T-helper 1 cell treated with Interleukin-12 subunit alpha and Interleukin-12 subunit beta and Interleukin-4 antibody, amounts not matched to agents 30 ng/mL and 1 ng/mL, for 36 hours (primary cell): ENCODE measurements around the gene MAML2. TPM values are rescaled to one million over a fixed set of nuclear protein-coding genes. Genes with fewer than 3 reads are reported as not detected.

ENCODE experiments used
- intact Hi-C: fragments of 100-400 bp; cut with micrococcal nuclease; formaldehyde crosslinking; loops from one replicate; pipeline ENCODE4 v1.15.1; 2024
- total RNA-seq: library from RNA; stranded (reverse); gene quantifications from 2 replicates; pipeline ENCODE4 v1.2.3, GENCODE V29; 2022

The MAML2 gene
- total RNA-seq, 1 donor from 2014 or later, result 14.8 TPM

DNA sequence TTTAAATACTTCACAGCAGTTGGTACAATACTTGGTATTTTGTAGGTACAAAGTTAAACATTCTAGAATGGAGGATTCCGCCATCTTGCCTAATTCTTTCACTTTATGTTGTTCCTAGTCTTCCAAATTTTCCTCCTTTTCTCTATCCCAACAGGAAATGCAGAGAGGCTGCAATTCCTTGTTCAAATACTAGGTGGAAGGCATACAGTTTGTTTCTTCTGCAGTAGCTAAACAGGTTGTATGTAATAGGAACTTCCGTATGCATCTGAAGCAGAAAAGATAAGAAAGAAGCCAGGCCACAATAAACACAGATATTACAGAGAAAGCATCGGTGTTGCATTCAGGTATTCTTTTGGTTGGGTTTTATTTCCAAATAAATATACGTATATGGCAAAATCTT is 232.7 kb downstream of the MAML2 start:
- intact Hi-C loops, result no loop called here

DNA sequence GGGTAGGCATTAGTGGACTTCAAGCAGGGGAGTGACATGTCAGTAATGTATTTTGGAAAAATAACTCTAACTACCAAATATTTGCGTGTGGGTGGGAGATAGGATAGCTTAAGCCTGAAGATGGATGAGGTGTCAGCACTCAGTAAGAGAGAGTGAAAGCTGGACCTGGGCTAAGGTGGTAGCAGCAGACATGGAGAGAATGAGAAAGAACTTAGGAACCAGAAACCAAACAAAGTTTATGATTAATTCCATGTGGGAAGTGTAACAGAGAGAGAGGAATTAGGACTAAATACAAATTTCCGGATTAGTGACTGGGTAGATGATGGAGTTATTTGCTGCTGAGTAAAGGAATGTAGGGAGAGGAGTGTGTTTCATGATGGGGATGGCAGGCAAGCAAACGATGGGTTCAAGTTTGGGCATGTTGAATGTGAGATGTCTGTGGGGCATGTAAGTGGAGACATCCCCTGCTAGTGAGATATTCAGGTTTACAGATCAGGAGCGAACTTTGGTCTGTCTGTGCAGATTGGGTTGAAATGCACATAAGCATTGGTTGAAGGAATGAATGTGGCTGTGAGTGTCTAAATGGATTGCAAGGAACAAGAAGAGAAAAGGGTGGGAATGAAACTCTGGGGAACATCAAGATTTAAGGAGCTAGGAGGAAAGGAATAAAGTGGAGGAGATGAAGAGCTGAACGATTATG is 233.5 kb downstream of the MAML2 start:
- intact Hi-C loops, result no loop called here

DNA sequence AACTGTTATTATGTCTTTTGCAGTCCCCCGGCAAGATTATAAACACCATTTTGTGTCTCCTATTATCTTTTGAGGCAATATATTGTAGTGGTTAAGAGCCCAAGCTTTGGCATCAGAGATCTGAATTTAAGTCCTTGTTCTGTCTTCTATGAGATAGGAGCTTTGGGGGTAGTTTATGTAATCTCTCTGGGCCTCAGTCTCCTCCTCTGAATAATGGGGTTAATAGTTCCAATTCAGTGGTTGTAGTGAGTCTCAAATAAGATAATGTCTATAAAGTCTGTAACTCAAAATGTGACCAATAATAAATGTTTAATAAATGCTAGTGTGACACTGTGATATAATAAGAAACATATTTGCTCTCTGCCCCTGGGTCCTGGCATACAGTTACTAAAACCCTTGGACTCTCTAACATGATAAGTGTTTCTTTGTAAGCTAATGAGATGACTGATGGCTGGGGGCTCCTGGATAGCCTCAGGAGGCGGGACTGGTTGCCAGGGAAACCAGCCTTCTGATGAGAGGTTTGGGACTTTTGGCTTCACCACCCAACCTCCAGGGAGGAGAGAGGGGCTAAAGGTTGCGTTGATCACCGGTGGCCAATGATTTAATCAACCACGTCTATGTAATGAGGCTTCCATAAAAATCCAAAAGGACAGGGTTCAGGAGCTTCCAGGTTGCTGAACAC is 235.7 kb downstream of the MAML2 start:
- intact Hi-C loops, result no loop called here

DNA sequence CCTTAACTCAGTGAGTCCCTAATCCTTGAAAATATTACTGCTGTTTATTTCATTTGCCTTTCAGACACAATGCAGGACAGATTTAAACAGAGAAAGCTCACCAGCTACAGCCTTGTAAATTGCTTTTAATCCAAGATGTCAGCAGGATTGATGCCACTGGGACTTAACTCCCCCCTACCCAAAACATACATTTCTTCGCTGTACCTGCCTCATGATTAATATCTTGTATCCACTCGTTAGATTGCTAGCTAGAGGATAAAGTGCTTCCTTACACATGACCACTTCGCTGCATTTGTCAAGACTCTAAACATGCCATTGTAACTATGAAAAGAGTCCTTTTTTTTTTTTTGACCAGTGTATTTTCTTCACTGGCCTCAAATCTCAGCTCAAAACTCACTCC is 236.3 kb downstream of the MAML2 start:
- intact Hi-C loops, result no loop called here

DNA sequence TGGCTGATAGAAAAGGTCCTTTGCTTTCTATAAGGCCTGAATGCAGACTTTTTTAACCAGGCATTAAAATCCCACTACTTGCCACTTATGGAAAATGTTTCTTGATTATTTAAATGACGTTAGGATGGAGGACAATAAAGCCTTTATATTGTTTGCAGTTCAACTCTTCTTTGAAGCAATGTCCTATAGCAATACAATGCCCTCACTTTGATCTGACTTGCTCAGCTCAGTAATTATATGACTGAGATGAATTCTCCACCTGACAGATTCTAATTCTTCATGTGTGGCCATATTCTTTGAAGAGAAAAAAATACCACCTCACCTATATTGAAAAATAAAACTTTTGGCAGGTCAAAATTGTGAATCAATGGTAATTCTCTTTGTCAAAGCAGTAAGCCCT is 237.1 kb downstream of the MAML2 start:
- intact Hi-C loops, result no loop called here

DNA sequence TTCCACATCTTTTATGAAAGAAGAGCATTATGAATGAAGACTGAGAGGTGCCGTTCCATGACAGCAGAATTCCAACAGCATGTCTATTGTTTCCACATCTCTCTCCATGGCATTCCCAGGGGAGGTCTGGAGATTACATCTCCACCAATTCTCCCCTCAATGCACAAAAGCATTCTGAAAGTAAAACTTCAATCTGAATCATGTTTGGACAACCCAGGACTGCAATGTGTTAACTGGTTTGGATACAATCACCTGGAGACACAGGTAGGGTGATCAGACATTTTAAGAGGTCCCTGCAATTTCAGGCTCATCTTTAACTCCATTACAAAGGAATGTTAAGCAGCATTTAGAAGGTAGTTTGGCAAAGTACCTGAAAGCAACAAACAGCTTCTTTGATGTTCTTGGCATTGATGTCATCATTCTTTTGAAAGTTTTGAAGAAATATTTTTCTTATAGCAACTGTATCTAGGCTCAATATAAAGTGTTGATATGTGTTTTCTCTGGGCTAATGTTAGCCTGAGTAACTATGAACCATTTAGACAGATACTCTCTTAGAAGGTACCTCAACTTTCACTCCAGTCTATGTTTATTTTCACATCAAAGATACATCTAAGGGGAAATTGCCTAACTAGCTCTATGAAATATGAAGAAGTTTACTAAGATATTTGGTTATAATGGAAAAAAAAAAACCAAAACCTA is 237.6 kb downstream of the MAML2 start:
- intact Hi-C loops, result no loop called here

DNA sequence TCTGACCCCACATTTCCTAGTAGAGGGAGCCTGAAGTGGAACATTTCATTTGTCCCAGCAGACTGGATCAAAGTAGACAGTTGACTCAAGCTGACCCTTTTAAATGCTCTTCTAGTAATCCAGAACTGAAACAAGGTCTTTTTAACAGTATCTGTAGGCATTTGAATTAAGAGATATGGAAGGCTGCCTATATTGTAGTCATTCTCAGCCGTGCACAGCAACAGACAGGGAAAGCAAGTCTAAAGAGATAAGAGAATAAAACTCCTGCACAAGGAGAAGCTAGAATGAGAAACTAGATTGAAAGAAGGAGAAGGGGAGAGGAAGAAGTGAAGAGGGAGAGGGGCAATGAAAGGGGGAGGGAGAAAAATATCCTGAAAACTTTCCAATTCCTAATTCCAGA is 238.5 kb downstream of the MAML2 start:
- intact Hi-C loops, result no loop called here

DNA sequence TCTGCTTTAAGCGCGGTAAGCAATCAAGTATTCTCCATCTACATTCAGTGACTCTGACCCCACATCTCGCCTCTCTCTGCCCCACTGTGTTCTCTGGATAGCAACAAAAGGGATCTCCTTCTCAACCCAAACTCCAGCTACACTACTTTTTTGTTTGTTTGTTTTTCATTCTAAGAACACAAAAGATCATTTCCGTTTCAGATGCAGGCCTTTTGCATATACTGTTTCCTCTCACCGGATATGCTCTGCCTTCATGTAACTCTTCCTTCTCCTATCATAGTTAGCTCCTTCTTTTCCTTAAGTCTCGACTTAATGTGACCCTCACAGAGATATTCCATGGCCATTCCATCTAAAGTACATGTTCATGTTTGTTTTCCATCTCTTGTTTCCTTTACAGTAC is 239.3 kb downstream of the MAML2 start:
- intact Hi-C loops, result no loop called here

DNA sequence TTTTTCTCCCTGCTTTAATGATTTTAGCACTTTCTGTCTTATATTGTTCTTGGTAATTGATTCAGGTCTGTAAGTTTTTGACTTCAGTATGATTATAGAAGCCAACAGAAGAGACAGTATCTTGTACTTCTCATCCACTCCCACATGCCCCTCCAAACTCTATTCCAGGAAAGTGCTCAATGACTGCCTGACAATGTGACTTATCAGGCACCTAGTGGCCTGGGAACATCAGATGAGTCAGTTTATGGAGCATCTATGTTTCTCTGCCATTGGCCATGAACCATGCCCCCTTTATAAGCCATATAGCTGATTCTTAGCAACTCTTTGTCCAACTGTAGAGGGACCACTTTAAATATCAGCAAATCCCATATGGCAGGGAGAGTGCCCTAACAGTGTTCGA is 239.9 kb downstream of the MAML2 start:
- intact Hi-C loops, result no loop called here

DNA sequence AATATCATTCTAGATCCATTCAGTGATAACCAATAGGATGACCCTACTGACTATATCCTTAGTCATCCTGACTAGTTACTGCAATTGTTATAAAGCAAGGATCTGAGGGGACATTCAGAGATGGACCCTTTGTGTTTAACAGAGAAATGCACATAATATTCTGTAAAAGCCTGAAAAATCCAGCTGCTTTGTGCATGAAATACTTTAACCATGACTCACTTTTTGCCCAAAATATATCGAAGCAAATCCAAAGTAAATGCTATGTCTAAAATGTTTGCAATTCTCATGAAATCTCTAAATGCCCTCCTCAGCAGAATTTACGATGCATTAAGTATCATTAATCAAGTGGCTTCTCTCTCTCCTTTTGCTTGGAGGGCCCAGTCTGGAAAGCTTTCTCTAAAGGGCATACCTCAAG is 240.3 kb downstream of the MAML2 start:
- intact Hi-C loops, result no loop called here

DNA sequence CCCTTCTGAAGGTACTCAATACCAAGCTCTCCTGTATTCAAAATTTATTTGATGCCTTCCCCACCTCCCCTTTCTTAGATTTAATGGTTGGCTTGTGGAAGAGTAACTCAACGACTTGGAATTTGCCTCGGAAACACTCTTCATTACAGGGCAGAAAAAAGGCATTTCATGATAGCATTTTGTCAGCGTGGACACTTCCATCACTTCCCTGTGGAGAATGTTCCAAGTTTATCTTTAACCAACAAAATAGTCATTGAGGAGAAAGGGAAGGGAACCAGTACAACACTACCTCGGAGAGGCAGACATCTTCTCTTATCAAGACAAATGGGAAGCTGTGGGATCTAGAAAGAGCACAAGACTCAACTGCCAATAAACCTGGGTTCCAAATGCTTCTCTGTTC is 241.8 kb downstream of the MAML2 start:
- intact Hi-C loops, result no loop called here

DNA sequence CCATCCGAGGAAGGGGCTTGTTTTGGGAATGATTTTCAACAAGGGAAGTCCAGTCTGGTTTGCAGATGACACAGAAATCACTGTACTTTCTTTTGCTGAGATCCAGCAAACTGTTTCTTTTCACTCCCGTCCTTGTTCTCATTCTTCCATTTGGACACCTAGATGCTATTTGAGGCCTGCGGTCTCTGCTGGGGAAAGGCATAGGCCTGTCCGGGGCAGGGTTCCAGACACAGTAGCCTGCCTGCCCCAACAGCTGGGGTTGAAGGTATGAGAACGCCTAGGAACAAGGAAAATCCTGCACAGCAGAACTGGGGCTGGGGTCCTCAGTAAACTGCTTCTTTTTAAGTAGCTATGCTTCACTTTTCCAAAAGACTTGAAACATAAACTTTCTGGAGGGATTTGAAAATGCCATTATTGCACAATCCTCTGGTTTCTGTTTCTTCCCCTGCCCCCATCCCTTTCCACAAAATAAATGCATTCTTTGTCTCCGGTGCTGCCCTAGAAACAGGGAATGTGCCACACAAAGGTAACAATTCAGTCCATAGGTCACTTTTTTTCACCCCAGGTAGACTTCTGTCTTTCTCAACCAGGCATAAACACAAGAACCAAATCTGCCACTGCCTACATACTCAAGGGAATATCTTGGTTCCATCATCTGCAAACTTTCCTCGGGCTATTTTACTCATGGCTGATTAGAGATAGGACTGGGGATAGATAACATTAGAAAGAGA is 244.3 kb downstream of the MAML2 start:
- intact Hi-C loops, result no loop called here

DNA sequence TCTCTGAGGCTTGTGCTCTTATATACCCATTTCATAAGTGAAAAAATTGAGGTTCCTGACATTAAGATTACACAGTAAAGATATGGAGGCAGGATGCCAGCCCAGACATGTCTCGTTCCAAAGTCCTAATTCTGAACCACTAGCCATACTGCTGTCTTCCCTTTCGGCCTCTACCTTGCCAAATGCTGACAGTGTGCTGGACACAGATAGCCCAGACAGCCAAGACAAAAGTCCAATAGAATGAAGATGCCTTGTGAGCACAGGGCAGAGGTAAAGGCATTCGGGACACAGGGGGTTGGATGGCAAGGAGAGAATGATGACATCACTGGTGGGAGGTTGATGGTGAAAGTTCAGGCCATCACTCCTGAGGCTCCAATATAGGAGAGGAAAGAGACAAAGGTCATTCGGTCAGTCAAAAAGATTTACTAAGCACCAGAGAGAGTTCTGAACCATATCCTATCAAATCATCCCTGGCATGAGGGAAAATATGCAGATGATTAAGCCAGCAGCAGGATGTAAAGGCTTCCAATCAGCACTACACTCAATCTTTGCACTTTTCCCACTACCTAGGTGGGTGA is 245.1 kb downstream of the MAML2 start:
- intact Hi-C loops, result no loop called here

DNA sequence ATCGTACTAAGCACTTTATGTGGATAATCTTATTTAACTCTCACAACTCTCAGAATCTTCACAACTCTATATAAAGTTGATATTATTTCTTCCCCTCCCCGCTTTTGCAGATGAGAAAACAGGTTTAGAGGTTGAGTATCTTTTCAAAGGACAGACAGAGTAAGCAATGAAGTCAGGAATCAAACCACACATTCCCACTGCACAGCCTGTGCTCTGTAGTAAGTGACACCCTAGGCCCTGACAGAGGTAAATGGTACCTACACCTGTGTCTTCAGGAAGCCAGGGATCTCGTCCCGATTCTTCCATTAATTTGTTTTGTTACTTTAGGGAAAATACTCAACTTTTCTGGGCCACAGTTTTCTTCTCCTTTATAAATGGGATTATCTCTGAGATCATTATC is 246.6 kb downstream of the MAML2 start:
- intact Hi-C loops, result no loop called here

DNA sequence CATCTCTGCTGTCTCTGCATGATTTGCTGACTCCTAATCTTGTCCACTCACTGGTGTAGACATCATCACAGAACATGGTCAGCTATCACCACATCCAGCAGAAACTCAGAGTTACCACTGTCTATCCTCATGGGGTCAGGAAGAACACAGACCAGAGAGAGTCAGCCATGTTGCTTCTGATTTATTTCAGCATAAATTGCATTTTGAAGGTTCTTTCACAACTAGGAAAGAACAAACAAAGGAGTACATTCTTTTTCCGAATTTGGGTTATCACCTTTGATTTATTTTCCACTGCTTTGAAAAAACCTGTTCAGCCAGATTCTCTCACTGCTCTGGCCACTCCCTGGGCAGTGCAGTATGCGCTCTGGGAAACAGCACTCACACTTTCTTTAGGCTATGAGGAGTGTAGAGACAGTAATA is 247.1 kb downstream of the MAML2 start:
- intact Hi-C loops, result no loop called here

DNA sequence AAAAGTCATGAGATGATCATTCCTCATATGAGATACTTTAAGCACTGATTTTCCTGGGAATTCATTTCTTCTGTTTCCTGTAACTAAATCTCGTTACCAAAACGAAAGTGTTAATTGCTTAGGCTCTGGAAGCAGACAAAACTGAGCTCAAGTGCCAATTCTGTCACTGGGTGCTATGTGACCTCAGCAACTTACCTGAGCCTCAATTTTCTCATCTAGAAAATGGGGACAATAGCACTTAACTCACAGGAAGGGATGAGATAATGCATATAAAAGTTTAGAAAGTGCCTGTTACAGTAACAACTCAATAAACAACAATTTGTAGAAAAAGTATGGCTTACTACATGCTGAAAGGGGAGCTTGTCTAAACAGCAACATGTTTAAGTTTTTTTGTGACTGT is 248.8 kb downstream of the MAML2 start:
- intact Hi-C loops, result no loop called here

DNA sequence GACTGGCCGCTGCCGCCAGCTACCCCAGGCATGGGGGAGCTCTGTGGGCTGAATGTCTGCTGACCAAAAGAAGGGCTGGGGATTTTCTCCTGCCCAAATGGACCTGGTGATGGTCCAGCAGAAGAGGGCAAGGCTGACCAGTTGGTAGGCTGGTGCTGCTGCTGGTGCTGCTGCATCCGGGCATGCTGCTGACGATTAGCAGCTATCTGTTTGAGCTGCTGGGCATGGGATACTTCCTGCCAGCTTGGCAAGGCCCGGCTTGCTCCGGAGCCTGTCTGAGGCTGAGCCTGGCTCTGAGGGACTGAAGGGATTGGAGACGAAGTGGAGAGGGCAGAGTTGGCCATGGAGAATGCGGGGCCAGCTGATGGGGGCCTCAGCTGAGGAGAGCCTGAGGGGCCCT is 250.5 kb downstream of the MAML2 start:
- intact Hi-C loops, result no loop called here

DNA sequence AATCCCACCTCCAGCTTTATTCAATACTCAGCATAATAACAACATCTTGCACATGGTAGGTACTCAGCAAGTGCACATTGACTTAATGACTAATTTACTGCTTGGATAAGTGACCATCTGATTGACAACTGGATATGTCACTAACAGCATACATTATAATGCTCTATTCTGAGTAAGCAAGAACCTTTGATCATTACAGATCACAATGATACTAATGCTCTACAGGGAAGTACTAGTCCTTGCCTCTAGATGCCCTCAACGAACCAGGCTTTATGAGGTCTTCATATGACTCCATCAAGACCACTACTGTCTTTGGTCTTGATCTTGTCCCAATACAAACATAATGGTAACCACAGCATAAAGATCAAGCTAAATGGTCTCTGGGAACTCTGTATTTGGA is 251.5 kb downstream of the MAML2 start:
- intact Hi-C loops, result loop anchor here (1.0 kb wide), 3 partner anchors 150 to 299 kb away; partner anchors contain the start of genes JRKL and MAML2

DNA sequence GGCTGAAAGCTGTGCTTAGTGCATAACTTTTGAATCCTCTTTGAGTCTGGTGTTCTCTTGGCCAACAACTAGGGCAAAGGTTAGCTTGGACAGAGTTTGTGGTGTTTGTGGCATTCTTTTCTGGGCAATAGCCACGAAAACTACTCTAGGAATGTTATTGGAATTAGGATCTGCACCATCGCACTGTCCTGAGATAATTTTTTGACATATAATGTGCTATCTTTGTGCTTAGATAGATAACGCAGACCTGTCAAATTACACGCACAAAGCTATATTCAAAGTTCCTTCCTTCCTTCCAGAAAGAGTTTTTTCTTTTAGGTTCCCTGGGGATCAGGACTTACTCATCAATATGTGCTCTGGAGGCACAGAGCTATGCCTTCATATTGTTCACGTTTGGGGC is 252.3 kb downstream of the MAML2 start:
- intact Hi-C loops, result loop anchor here (1.0 kb wide), 3 partner anchors 151 to 300 kb away; partner anchors contain the start of genes JRKL and MAML2

DNA sequence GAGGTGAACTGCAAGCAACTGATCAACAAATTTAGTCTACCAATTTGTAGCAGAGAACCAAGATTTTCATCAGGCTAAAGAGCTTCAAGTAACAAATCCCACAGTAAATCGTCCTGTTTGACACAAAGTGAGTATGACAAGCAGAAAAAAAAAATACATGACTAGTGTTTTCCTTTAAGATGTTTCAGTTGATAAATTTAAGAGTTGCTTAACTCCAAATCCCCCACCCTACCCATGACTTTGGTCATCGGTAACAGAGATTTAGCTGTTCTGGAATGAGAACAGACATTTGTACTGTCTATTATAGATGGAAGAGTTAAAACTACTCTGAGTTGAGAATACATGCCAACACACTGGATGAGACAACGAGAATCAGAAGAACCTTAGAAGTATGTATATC is 254.1 kb downstream of the MAML2 start:
- intact Hi-C loops, result no loop called here

DNA sequence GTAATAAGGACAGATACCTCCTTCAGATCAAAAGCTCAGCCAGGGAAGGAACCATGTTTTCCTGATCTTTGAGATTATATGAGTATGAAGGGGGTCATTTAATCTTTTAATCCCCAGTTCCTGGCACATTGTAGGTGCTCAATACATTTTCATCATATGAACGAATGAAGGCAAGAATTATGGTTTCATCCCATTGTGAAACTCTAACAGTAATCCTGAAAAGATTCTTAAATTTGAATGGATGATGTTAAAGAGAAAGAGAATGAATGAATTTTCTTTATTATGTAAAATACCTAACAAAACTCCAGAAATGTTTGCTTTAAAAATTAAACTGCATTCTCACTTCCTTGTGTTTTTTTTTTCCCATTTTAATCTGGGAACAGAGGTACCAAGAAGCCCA is 256.9 kb downstream of the MAML2 start:
- intact Hi-C loops, result no loop called here
